ENCODE measurements around the gene ORC4. TPM values are rescaled to one million over a fixed set of nuclear protein-coding genes. Genes with fewer than 3 reads are reported as not detected.

The ORC4 gene
- total and polyA plus RNA-seq, 7 donors, result 15.1 to 52.0 (median 36.2) TPM

GRCh38 chr2:147916067-147916466 is 104.5 kb downstream of the ORC4 start:
- no peak for TF ChIP-seq CTCF (IDR thresholded peaks at IDR 0.05)
- no peaks in the 10 kb centered on the region for H3K27me3 ChIP-seq (ENCODE audit: insufficient read depth in 3 of 3, low read length in 2 of 3)
- no peak overlapping the region for H3K4me3 ChIP-seq
- WGBS, 3 donors, result 93 to 97% (median 95%) methylated on average over 2 of the region's 2 CpGs
- DNase-seq (no peak), ATAC-seq (no peak)
- no peak overlapping the region for H3K27ac ChIP-seq
- no peaks in the 10 kb centered on the region for H3K9me3 ChIP-seq
- intact Hi-C loops (cut with DNase I), result loop anchor here (10.0 kb wide), 3 partner anchors 571 to 991 kb away; no protein-coding TSS in a partner anchor
- peaks cover 0 to 42% of the 10 kb centered on the region in 2 donors for H3K36me3 ChIP-seq (ENCODE audit: insufficient read depth in 1 of 2, low read depth in 1 of 2)
- no peaks in the 10 kb centered on the region for H3K4me1 ChIP-seq

GRCh38 chr2:147913701-147914480 is 106.6 kb downstream of the ORC4 start:
- DNase-seq (no peak), ATAC-seq (no peak)
- Histone ChIP-seq H3K27me3 (ENCODE audit: insufficient read depth in 3 of 3, low read length in 2 of 3) (no peaks in the 10 kb centered on the region), H3K4me1 (peaks cover 4% of the 10 kb centered on the region), H3K27ac (no peak overlapping the region), H3K4me3 (no peak overlapping the region), H3K9me3 (no peaks in the 10 kb centered on the region), H3K36me3 (ENCODE audit: insufficient read depth in 1 of 2, low read depth in 1 of 2) (peaks cover 0 to 31% of the 10 kb centered on the region in 2 donors)
- intact Hi-C loops (cut with DNase I), result loop anchor here (5.0 to 10.0 kb wide), 6 partner anchors 67 to 1182 kb away; partner anchors contain the start of gene ACVR2A (in 1 of the 2)
- 38 to 53% (median 51%) methylated on average over 3 of the region's 3 CpGs for WGBS, 3 donors
- no peak for TF ChIP-seq CTCF (IDR thresholded peaks at IDR 0.05)

GRCh38 chr2:147910990-147911473 is 109.5 kb downstream of the ORC4 start:
- intact Hi-C loops (cut with DNase I), result loop anchor here (1.0 to 10.0 kb wide), 7 partner anchors 64 to 1179 kb away; partner anchors contain the start of gene ACVR2A (in 1 of the 2)

GRCh38 chr2:147909178-147909577 is 111.4 kb downstream of the ORC4 start:
- intact Hi-C loops (cut with DNase I), result loop anchor here in 1 of 2 donors (10.0 kb wide), 1 partner anchor 64 kb away; the partner anchor contains the start of gene ACVR2A
- Histone ChIP-seq H3K9me3 (no peaks in the 10 kb centered on the region), H3K27ac (no peak overlapping the region), H3K36me3 (ENCODE audit: insufficient read depth in 1 of 2, low read depth in 1 of 2) (no peaks in the 10 kb centered on the region), H3K27me3 (ENCODE audit: insufficient read depth in 3 of 3, low read length in 2 of 3) (no peaks in the 10 kb centered on the region), H3K4me1 (peaks cover 4% of the 10 kb centered on the region), H3K4me3 (no peak overlapping the region)
- ATAC-seq, result no peak
- WGBS, 3 donors, result 96 to 99% (median 98%) methylated on average over 2 of the region's 2 CpGs
- no peak for TF ChIP-seq CTCF (IDR thresholded peaks at IDR 0.05)
- DNase-seq, result no peak

More at GRCh38 chr2:147910990-147911473, 109.5 kb downstream of the ORC4 start:
- Histone ChIP-seq H3K27ac (no peak overlapping the region), H3K4me1 (peaks cover 4% of the 10 kb centered on the region), H3K4me3 (no peak overlapping the region), H3K36me3 (ENCODE audit: insufficient read depth in 1 of 2, low read depth in 1 of 2) (peaks cover 0 to 7% of the 10 kb centered on the region in 2 donors), H3K9me3 (no peaks in the 10 kb centered on the region), H3K27me3 (ENCODE audit: insufficient read depth in 3 of 3, low read length in 2 of 3) (no peaks in the 10 kb centered on the region)
- TF ChIP-seq CTCF (IDR thresholded peaks at IDR 0.05), result peak; percentile 85
- WGBS, 3 donors, result 0 to 1% (median 0%) methylated on average over 2 of the region's 2 CpGs
- DNase-seq (no peak), ATAC-seq (peak; percentile 40 to 84 (median 60))
